Embryonic facial prominence (tissue), 1 donor: ENCODE data around the gene ATP8A2.
A peak's percentile ranks its signal among the peaks of the same experiment; 100 is the strongest.

Experiments
- DNase-seq: peaks from one replicate; pipeline ENCODE4 v3.0.0-alpha.2; 2016; ENCODE audit errors: extremely low spot score

The ATP8A2 gene

GRCh38 chr13:25684491-25684890 is 312.7 kb downstream of the ATP8A2 start:
- peak; percentile 33 for DNase-seq

GRCh38 chr13:25686831-25687470 is 315.2 kb downstream of the ATP8A2 start:
- no peak for DNase-seq

- DNase-seq, result no peak
Measured at GRCh38 chr13:25687471-25688225, 315.9 kb downstream of the ATP8A2 start.

GRCh38 chr13:25688536-25688935 is 316.8 kb downstream of the ATP8A2 start:
- DNase-seq, result no peak

GRCh38 chr13:25689539-25689938 is 317.8 kb downstream of the ATP8A2 start:
- no peak for DNase-seq

- DNase-seq, result no peak
Measured at GRCh38 chr13:25690582-25690981, 318.8 kb downstream of the ATP8A2 start.

GRCh38 chr13:25691654-25692053 is 319.9 kb downstream of the ATP8A2 start:
- DNase-seq, result no peak

GRCh38 chr13:25692099-25692498 is 320.3 kb downstream of the ATP8A2 start:
- DNase-seq, result no peak

GRCh38 chr13:25699056-25699455 is 327.3 kb downstream of the ATP8A2 start:
- no peak for DNase-seq

- DNase-seq, result no peak
Measured at GRCh38 chr13:25699600-25699999, 327.8 kb downstream of the ATP8A2 start.

GRCh38 chr13:25701304-25701703 is 329.5 kb downstream of the ATP8A2 start:
- DNase-seq, result no peak

GRCh38 chr13:25702386-25702785 is 330.6 kb downstream of the ATP8A2 start:
- no peak for DNase-seq

GRCh38 chr13:25707726-25708125 is 336.0 kb downstream of the ATP8A2 start:
- no peak for DNase-seq

- no peak for DNase-seq
Measured at GRCh38 chr13:25708268-25708667, 336.5 kb downstream of the ATP8A2 start.

- DNase-seq, result no peak
Measured at GRCh38 chr13:25709088-25709487, 337.3 kb downstream of the ATP8A2 start.

GRCh38 chr13:25715760-25716159 is 344.0 kb downstream of the ATP8A2 start:
- DNase-seq, result no peak

GRCh38 chr13:25717666-25718197 is 346.0 kb downstream of the ATP8A2 start:
- DNase-seq, result no peak

- DNase-seq, result no peak
Measured at GRCh38 chr13:25719666-25720065, 347.9 kb downstream of the ATP8A2 start.

GRCh38 chr13:25722893-25723292 is 351.1 kb downstream of the ATP8A2 start:
- no peak for DNase-seq

GRCh38 chr13:25725104-25725503 is 353.3 kb downstream of the ATP8A2 start:
- DNase-seq, result no peak

GRCh38 chr13:25727250-25727649 is 355.5 kb downstream of the ATP8A2 start:
- DNase-seq, result no peak

GRCh38 chr13:25727810-25728209 is 356.0 kb downstream of the ATP8A2 start:
- DNase-seq, result no peak

- DNase-seq, result no peak
Measured at GRCh38 chr13:25729201-25729600, 357.4 kb downstream of the ATP8A2 start.
